Activated CD8-positive, alpha-beta T cell treated with anti-CD3 and anti-CD28 coated beads for 36 hours (primary cell): ENCODE data around the gene B4GALNT2. TPM values are rescaled to one million over a fixed set of nuclear protein-coding genes. Genes with fewer than 3 reads are reported as not detected.
A peak's percentile ranks its signal among the peaks of the same experiment; 100 is the strongest.

Experiments
- ATAC-seq: fragments of 200-7000 bp; cut with Tn5 transposase; one replicate; pipeline ENCODE4 v1.10.0; 2021; ENCODE audit warnings: mild to moderate bottlenecking, moderate library complexity
- CTCF ChIA-PET: fragments of 350-600 bp; sonication (Branson Sonifier 250); formaldehyde crosslinking; loops from one replicate; lab custom pipeline; 2021; ENCODE audit warnings: antibody characterized with exemption; lab: Charles Lee
- POLR2A ChIA-PET: fragments of 350-600 bp; sonication (Branson Sonifier 250); formaldehyde crosslinking; loops from one replicate; lab custom pipeline; 2021; ENCODE audit warnings: antibody characterized with exemption; lab: Charles Lee
- DNase-seq: peaks from one replicate; pipeline ENCODE4 v3.0.0-alpha.2; 2020
- H3K27ac Mint-ChIP-seq: one replicate; pipeline ENCODE4 v1.8.0; 2021; ENCODE audit warnings: mild to moderate bottlenecking, mixed read lengths
- H3K27me3 Mint-ChIP-seq: one replicate; pipeline ENCODE4 v1.8.0; 2021; ENCODE audit warnings: mixed read lengths
- H3K36me3 Mint-ChIP-seq: one replicate; pipeline ENCODE4 v1.8.0; 2021; ENCODE audit warnings: low read depth, mixed read lengths
- H3K4me1 Mint-ChIP-seq: one replicate; pipeline ENCODE4 v1.8.0; 2021; ENCODE audit warnings: low read depth, mixed read lengths
- H3K4me3 Mint-ChIP-seq: one replicate; pipeline ENCODE4 v1.8.0; 2021; ENCODE audit warnings: mild to moderate bottlenecking, moderate library complexity, mixed read lengths
- H3K9me3 Mint-ChIP-seq: one replicate; pipeline ENCODE4 v1.8.0; 2021; ENCODE audit warnings: mixed read lengths
- CTCF ChIP-seq: fragments of 200-600 bp; IDR thresholded peaks from one replicate; pipeline ENCODE4 v1.8.0; 2022; ENCODE audit warnings: antibody characterized with exemption, mild to moderate bottlenecking
- intact Hi-C: fragments of 100-400 bp; cut with micrococcal nuclease; formaldehyde crosslinking; loops from one replicate; pipeline ENCODE4 v1.10.0; 2022
- total RNA-seq, 2 experiments: library from RNA; stranded (reverse); gene quantifications; one replicate each; pipeline ENCODE4 v1.2.3, GENCODE V29; 2021

The B4GALNT2 gene
- total RNA-seq, 2 experiments from 2014 or later, result not detected

- Mint-ChIP-seq H3K9me3 (no peaks in the 10 kb centered on the region), H3K36me3 (peaks cover 7% of the 10 kb centered on the region), H3K27ac (peak overlapping the region; percentile 99), H3K4me3 (peak overlapping the region; percentile 96), H3K27me3 (no peaks in the 10 kb centered on the region), H3K4me1 (peaks cover 31% of the 10 kb centered on the region)
- DNase-seq, result no peak
- ChIA-PET CTCF (interaction anchor here (0.6 to 14.8 kb wide), 4 partner anchors 14 to 793 kb away, joined by 3 to 126 read pairs (median 31); partner anchors contain the start of genes ABI3 and GNGT2), POLR2A (interaction anchor here (0.7 to 6.2 kb wide), 7 partner anchors 11 to 69 kb away, joined by 3 to 57 read pairs (median 21); partner anchors contain the start of genes ABI3, GNGT2 and PHOSPHO1)
- intact Hi-C loops, result no loop called here
- ATAC-seq, result no peak
- no peak for TF ChIP-seq CTCF
These were observed 61.1 kb downstream of the B4GALNT2 start for GRCh38 chr17:49193513-49194296.

- ChIA-PET POLR2A (interaction anchor here (3.2 to 6.2 kb wide), 4 partner anchors 10 to 32 kb away, joined by 13 to 57 read pairs (median 38); partner anchors contain the start of genes ABI3 and GNGT2), CTCF (interaction anchor here (1.2 to 14.8 kb wide), 4 partner anchors 10 to 33 kb away, joined by 3 to 126 read pairs (median 32); partner anchors contain the start of genes ABI3 and GNGT2)
- Mint-ChIP-seq H3K4me1 (peaks cover 31% of the 10 kb centered on the region), H3K4me3 (peak overlapping the region; percentile 96), H3K27me3 (no peaks in the 10 kb centered on the region), H3K9me3 (no peaks in the 10 kb centered on the region), H3K27ac (peak overlapping the region; percentile 49), H3K36me3 (peaks cover 7% of the 10 kb centered on the region)
- TF ChIP-seq CTCF, result no peak
- intact Hi-C loops, result no loop called here
- DNase-seq (no peak), ATAC-seq (no peak)
These were observed 61.7 kb downstream of the B4GALNT2 start for GRCh38 chr17:49194297-49194607.

GRCh38 chr17:49195751-49196150 lies 63.2 kb downstream of the B4GALNT2 start:
- intact Hi-C loops, result no loop called here
- ChIA-PET CTCF (interaction anchor here (1.5 to 14.8 kb wide), 4 partner anchors 9 to 31 kb away, joined by 5 to 126 read pairs (median 34); partner anchors contain the start of genes ABI3 and GNGT2), POLR2A (interaction anchor here (1.0 to 6.7 kb wide), 4 partner anchors 14 to 28 kb away, joined by 3 to 52 read pairs (median 18); partner anchors contain the start of genes ABI3 and GNGT2)
- H3K4me3 Mint-ChIP-seq, result peak overlapping the region; percentile 22
- no peaks in the 10 kb centered on the region for H3K9me3 Mint-ChIP-seq
- H3K27ac Mint-ChIP-seq, result peak overlapping the region; percentile 66
- no peaks in the 10 kb centered on the region for H3K27me3 Mint-ChIP-seq
- ATAC-seq, result no peak
- H3K36me3 Mint-ChIP-seq, result peaks cover 7% of the 10 kb centered on the region
- H3K4me1 Mint-ChIP-seq, result peaks cover 29% of the 10 kb centered on the region
- no peak for TF ChIP-seq CTCF
- no peak for DNase-seq

GRCh38 chr17:49196520-49196919 lies 64.0 kb downstream of the B4GALNT2 start:
- ChIA-PET CTCF (interaction anchor here (2.1 to 14.8 kb wide), 3 partner anchors 15 to 31 kb away, joined by 11 to 126 read pairs (median 58); partner anchors contain the start of genes ABI3 and GNGT2), POLR2A (interaction anchor here (1.0 to 6.7 kb wide), 2 partner anchors 22 to 27 kb away, joined by 3 to 30 read pairs; no protein-coding TSS in a partner anchor)
- no peaks in the 10 kb centered on the region for H3K9me3 Mint-ChIP-seq
- TF ChIP-seq CTCF, result no peak
- DNase-seq (no peak), ATAC-seq (no peak)
- no peak overlapping the region for H3K27ac Mint-ChIP-seq
- peaks cover 25% of the 10 kb centered on the region for H3K4me1 Mint-ChIP-seq
- H3K36me3 Mint-ChIP-seq, result peaks cover 7% of the 10 kb centered on the region
- H3K27me3 Mint-ChIP-seq, result no peaks in the 10 kb centered on the region
- H3K4me3 Mint-ChIP-seq, result no peak overlapping the region
- intact Hi-C loops, result no loop called here
